ENCODE results near the gene FRMD3.
A peak's percentile ranks its signal among the peaks of the same experiment; 100 is the strongest.

Gene FRMD3

DNA sequence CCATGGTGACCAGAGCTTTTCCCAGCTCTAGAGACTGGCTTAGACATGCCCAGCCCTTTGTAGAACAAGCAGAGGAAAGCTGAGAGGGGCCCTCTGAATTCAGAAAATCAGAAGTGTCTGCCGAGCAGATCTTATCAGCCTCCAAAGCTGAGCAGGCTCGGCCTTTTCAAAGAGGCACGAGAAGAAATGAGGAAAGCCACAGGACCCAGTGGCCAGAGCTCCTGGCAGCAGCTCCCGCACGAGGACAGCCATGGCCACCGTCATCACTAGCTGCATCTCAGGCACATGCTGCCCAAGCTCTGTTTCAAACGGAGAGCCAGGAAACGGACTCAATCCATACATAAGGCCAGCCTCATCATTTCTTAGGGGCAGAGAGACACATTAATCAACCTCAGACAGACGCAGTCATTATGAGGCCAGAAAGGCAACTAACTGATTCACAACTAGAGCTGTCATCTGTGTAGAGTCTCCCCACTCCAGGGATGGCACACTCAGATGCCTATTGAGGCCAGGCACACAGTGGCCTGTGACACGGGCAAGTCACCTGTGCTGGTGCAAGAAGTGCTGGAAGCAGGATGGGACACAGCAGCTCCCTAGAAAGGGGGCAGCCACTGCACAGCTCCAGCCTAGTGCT lies 194.7 kb downstream of the FRMD3 start:
- TF ChIP-seq CTCF (IDR thresholded peaks at IDR 0.05; ENCODE audit: control insufficient read depth, extremely low read depth, insufficient read depth): no peak
- H3K4me3 ChIP-seq (ENCODE audit: low read depth, low read length): no peak overlapping the region
- DNase-seq (ENCODE audit: low read depth): no peak

DNA sequence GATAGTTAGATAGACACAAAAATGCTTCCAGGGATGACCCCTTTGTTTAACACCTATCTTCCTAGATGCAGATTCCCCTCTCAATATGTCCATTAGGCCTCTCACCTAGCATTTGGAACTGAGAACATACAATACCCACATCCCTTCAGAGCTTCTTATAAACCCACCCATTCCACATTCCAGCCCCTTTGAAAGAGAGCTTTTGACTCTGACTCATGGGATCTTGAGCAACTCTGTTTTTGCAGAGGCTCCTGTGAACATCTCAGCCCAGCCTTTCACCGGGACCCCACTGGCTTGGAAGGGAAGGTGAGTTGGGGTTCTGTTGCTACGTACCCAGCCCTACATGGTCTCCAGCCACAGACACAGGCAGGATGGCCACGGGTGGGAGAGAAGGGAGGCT lies 195.5 kb downstream of the FRMD3 start:
- no peak for DNase-seq (ENCODE audit: low read depth)
- TF ChIP-seq CTCF (IDR thresholded peaks at IDR 0.05; ENCODE audit: control insufficient read depth, extremely low read depth, insufficient read depth): no peak
- no peak overlapping the region for H3K4me3 ChIP-seq (ENCODE audit: low read depth, low read length)

GRCh38 chr9:83342006-83342405 lies 196.2 kb downstream of the FRMD3 start:
- no peak overlapping the region for H3K4me3 ChIP-seq (ENCODE audit: low read depth, low read length)
- DNase-seq (ENCODE audit: low read depth): no peak
- TF ChIP-seq CTCF (IDR thresholded peaks at IDR 0.05; ENCODE audit: control insufficient read depth, extremely low read depth, insufficient read depth): no peak

DNA sequence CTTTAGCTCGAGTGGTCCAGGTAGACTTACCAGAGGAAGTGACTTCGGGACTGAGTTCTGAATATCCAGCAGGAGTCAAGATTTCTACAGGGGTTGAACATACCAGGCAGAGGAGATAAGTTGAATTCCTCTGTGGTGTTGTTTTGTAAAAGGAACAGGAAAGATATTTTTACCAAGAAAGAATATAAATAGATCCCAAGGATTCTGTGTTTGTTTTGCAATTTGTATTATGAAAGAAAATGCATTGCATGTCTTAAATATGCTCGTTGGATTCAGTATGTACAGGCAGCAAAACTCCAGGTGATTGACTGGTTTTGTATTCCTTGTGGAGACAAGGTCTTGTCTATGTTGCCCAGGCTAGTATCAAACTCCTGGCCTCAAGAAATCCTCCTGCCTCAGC lies 197.8 kb downstream of the FRMD3 start:
- no peak for DNase-seq (ENCODE audit: low read depth)
- TF ChIP-seq CTCF (IDR thresholded peaks at IDR 0.05; ENCODE audit: control insufficient read depth, extremely low read depth, insufficient read depth): no peak
- no peak overlapping the region for H3K4me3 ChIP-seq (ENCODE audit: low read depth, low read length)

- no peak for TF ChIP-seq CTCF (IDR thresholded peaks at IDR 0.05; ENCODE audit: control insufficient read depth, extremely low read depth, insufficient read depth)
- H3K4me3 ChIP-seq (ENCODE audit: low read depth, low read length): no peak overlapping the region
- DNase-seq (ENCODE audit: low read depth): no peak
Measured at GRCh38 chr9:83339435-83339834, 198.8 kb downstream of the FRMD3 start.

- TF ChIP-seq CTCF (IDR thresholded peaks at IDR 0.05; ENCODE audit: control insufficient read depth, extremely low read depth, insufficient read depth): no peak
- DNase-seq (ENCODE audit: low read depth): no peak
- no peak overlapping the region for H3K4me3 ChIP-seq (ENCODE audit: low read depth, low read length)
Measured at GRCh38 chr9:83336706-83337105, 201.5 kb downstream of the FRMD3 start.

DNA sequence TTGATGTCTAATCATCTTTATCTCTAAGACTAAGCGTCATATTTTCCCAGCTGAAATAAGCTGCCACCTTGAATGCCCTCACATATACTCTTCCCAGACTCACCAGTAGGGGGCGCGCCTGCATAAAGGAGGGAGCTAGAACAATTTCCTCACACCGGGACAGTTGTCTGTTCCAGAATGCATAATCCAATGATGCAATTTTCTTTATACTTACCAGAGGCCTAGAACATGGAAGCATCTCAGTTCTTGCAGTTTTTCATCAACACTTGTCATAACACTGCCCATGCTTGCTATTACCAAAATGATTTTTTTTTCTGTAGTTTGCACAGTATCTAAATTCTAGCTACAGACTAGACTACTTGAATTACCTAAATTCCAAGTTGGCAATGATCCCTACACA lies 203.9 kb downstream of the FRMD3 start:
- peak; percentile 61 for DNase-seq (ENCODE audit: low read depth)
- H3K4me3 ChIP-seq (ENCODE audit: low read depth, low read length): no peak overlapping the region

More for the DNA sequence above, 203.9 kb downstream of the FRMD3 start:
- TF ChIP-seq CTCF (IDR thresholded peaks at IDR 0.05; ENCODE audit: control insufficient read depth, extremely low read depth, insufficient read depth): peak; percentile 97
